Fibroblast of villous mesenchyme (primary cell): Measurements from ENCODE around the gene MYL4. TPM values are rescaled to one million over a fixed set of nuclear protein-coding genes. Genes with fewer than 3 reads are reported as not detected.

Experiments used
- DNase-seq: peaks from one replicate; pipeline ENCODE4 v3.0.0-alpha.2; 2010; ENCODE audit warnings: low read depth
- H3K4me3 ChIP-seq: 2 replicates; pipeline ENCODE4 v1.5.1; 2011; ENCODE audit warnings: low read depth, mild to moderate bottlenecking, low read length
- total RNA-seq: library from RNA; depleted of rRNA; stranded (reverse); fragments of >200 nt; gene quantifications from 2 replicates; pipeline ENCODE4 v1.2.3, GENCODE V29; 2012
- TF ChIP-seq, protein P1 (sequence below): IDR thresholded peaks from 2 replicates; pipeline ENCODE4 v1.5.1; 2012; ENCODE audit warnings: low read depth, mild to moderate bottlenecking, low read length; ENCODE audit not compliant: insufficient read depth

Gene MYL4
- total RNA-seq, 1 donor, result not detected

DNA sequence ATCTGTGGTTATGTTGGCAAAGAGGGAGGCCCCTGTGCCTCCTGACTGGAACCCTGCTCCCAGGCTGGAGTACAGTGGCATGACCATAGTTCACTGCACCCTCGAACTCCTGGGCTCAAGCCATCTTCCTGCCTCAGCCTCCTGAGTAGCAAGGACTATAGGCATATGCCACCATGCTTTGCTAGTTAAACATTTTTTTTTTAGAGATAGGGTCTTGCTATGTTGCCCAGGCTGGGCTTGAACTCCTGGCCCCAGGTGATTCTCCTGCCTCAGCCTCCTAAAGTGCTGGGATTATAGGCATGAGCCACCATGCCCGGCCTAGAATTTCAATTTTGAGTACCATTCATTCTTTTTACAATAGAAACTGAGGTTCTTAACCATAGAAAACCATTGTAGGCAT lies 23.3 kb downstream of the MYL4 start:
- no peak for DNase-seq
- TF ChIP-seq, protein P1, sequence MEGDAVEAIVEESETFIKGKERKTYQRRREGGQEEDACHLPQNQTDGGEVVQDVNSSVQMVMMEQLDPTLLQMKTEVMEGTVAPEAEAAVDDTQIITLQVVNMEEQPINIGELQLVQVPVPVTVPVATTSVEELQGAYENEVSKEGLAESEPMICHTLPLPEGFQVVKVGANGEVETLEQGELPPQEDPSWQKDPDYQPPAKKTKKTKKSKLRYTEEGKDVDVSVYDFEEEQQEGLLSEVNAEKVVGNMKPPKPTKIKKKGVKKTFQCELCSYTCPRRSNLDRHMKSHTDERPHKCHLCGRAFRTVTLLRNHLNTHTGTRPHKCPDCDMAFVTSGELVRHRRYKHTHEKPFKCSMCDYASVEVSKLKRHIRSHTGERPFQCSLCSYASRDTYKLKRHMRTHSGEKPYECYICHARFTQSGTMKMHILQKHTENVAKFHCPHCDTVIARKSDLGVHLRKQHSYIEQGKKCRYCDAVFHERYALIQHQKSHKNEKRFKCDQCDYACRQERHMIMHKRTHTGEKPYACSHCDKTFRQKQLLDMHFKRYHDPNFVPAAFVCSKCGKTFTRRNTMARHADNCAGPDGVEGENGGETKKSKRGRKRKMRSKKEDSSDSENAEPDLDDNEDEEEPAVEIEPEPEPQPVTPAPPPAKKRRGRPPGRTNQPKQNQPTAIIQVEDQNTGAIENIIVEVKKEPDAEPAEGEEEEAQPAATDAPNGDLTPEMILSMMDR, result no peak

GRCh38 chr17:47235506-47235905 lies 26.4 kb downstream of the MYL4 start:
- no peak for DNase-seq
- H3K4me3 ChIP-seq, result no peak overlapping the region
- TF ChIP-seq, protein P1, result no peak

More for the DNA sequence above, 23.3 kb downstream of the MYL4 start:
- H3K4me3 ChIP-seq, result no peak overlapping the region

- no peak overlapping the region for H3K4me3 ChIP-seq
- DNase-seq, result no peak
- TF ChIP-seq, protein P1, result no peak
Measured at GRCh38 chr17:47235923-47236322, 26.8 kb downstream of the MYL4 start.

- DNase-seq, result no peak
- H3K4me3 ChIP-seq, result no peak overlapping the region
- TF ChIP-seq, protein P1, result no peak
Measured at GRCh38 chr17:47237841-47238240, 28.7 kb downstream of the MYL4 start.

DNA sequence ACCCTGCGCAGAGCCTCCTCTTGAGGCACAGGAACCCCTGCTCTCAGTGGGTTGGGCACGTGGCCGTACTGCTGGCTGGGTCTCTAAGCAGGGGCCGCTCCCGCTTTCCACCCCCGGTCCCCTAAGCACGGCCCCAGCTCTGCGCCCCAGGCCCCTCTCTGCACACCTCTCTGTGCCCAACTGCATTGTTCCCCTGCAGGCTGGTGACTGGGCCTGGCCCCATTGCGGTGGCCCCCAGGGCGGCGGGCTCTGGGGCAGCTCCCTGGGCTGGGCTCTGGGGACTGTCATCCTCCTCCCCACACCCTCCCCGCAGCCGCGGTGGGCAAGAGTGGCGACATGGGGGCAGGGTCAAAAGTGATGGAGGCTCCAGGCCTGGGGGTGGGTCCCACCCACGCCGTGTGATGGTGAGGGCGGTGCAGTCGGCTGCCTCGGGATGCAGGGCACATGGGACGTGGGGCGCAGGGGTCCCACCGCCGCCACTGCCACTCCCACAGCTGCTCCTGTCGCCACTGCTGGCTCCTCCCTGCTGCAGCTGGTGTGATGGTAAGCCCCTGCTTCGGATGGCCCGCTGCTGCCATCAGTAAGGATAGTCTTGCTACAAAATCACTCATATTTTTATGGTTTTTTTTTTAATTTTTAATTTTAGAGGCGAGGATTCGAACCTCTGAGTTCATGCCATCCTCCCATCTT lies 29.3 kb downstream of the MYL4 start:
- TF ChIP-seq, protein P1, result no peak
- no peak overlapping the region for H3K4me3 ChIP-seq
- DNase-seq, result no peak

GRCh38 chr17:47239619-47239966 lies 30.4 kb downstream of the MYL4 start:
- TF ChIP-seq, protein P1, result no peak

More at GRCh38 chr17:47239619-47239966, 30.4 kb downstream of the MYL4 start:
- no peak for DNase-seq
- H3K4me3 ChIP-seq, result no peak overlapping the region
